ENCODE data around the gene NUDT1. TPM values are rescaled to one million over a fixed set of nuclear protein-coding genes. Genes with fewer than 3 reads are reported as not detected.

Gene NUDT1
- total RNA-seq, 1 experiment from 2014 or later, result 27.2 TPM

GRCh38 chr7:2200584-2200980, 41.4 kb upstream of the NUDT1 start:
- BruUV-seq (replicated peaks), result no TSS peak
- CTCF ChIA-PET, result interaction anchor here (1.3 kb wide), 1 partner anchor 9 kb away, joined by 5 read pairs; no protein-coding TSS in a partner anchor
- H3K27me3 Mint-ChIP-seq (ENCODE audit: insufficient read depth, unreplicated experiment), result no peaks in the 10 kb centered on the region
- POLR2A ChIA-PET, result no interaction called here
- H3K4me1 Mint-ChIP-seq (ENCODE audit: insufficient read depth, unreplicated experiment), result no peaks in the 10 kb centered on the region
- DNase-seq (ENCODE audit: unreplicated experiment), result no peak
- H3K36me3 Mint-ChIP-seq (ENCODE audit: insufficient read depth, unreplicated experiment), result peaks cover 16% of the 10 kb centered on the region
- no peak overlapping the region for H3K27ac Mint-ChIP-seq (ENCODE audit: low read depth, unreplicated experiment)
- H3K4me3 Mint-ChIP-seq (ENCODE audit: unreplicated experiment), result no peak overlapping the region
- H3K9me3 Mint-ChIP-seq (ENCODE audit: unreplicated experiment), result no peaks in the 10 kb centered on the region
- TF ChIP-seq, protein P1, sequence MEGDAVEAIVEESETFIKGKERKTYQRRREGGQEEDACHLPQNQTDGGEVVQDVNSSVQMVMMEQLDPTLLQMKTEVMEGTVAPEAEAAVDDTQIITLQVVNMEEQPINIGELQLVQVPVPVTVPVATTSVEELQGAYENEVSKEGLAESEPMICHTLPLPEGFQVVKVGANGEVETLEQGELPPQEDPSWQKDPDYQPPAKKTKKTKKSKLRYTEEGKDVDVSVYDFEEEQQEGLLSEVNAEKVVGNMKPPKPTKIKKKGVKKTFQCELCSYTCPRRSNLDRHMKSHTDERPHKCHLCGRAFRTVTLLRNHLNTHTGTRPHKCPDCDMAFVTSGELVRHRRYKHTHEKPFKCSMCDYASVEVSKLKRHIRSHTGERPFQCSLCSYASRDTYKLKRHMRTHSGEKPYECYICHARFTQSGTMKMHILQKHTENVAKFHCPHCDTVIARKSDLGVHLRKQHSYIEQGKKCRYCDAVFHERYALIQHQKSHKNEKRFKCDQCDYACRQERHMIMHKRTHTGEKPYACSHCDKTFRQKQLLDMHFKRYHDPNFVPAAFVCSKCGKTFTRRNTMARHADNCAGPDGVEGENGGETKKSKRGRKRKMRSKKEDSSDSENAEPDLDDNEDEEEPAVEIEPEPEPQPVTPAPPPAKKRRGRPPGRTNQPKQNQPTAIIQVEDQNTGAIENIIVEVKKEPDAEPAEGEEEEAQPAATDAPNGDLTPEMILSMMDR (IDR thresholded peaks at IDR 0.05; ENCODE audit: unreplicated experiment), result no peak
- intact Hi-C loops (cut with micrococcal nuclease), result loop anchor here (10.0 kb wide), 1 partner anchor 536 kb away; no protein-coding TSS in a partner anchor

GRCh38 chr7:2201128-2201527, 40.9 kb upstream of the NUDT1 start:
- intact Hi-C loops (cut with micrococcal nuclease), result loop anchor here (10.0 kb wide), 1 partner anchor 536 kb away; no protein-coding TSS in a partner anchor
- no peak overlapping the region for H3K4me3 Mint-ChIP-seq (ENCODE audit: unreplicated experiment)
- no peaks in the 10 kb centered on the region for H3K9me3 Mint-ChIP-seq (ENCODE audit: unreplicated experiment)
- ChIA-PET CTCF (interaction anchor here (0.6 to 1.3 kb wide), 2 partner anchors 8 to 1956 kb away, joined by 3 to 5 read pairs; no protein-coding TSS in a partner anchor), POLR2A (interaction anchor here (1.3 kb wide), 1 partner anchor 14 kb away, joined by 3 read pairs; no protein-coding TSS in a partner anchor)
- no peak for DNase-seq (ENCODE audit: unreplicated experiment)
- BruUV-seq (replicated peaks), result no TSS peak
- no peaks in the 10 kb centered on the region for H3K27me3 Mint-ChIP-seq (ENCODE audit: insufficient read depth, unreplicated experiment)
- TF ChIP-seq, protein P1 (IDR thresholded peaks at IDR 0.05; ENCODE audit: unreplicated experiment), result no peak
- H3K4me1 Mint-ChIP-seq (ENCODE audit: insufficient read depth, unreplicated experiment), result no peaks in the 10 kb centered on the region
- no peak overlapping the region for H3K27ac Mint-ChIP-seq (ENCODE audit: low read depth, unreplicated experiment)
- H3K36me3 Mint-ChIP-seq (ENCODE audit: insufficient read depth, unreplicated experiment), result peaks cover 10% of the 10 kb centered on the region

- ChIA-PET CTCF (interaction anchor here (0.6 kb wide), 1 partner anchor 1956 kb away, joined by 3 read pairs; no protein-coding TSS in a partner anchor), POLR2A (interaction anchor here (0.6 to 1.3 kb wide), 2 partner anchors 13 to 528 kb away, joined by 3 read pairs; no protein-coding TSS in a partner anchor)
- Mint-ChIP-seq H3K9me3 (ENCODE audit: unreplicated experiment) (no peaks in the 10 kb centered on the region), H3K36me3 (ENCODE audit: insufficient read depth, unreplicated experiment) (peaks cover 15% of the 10 kb centered on the region), H3K27ac (ENCODE audit: low read depth, unreplicated experiment) (no peak overlapping the region), H3K4me1 (ENCODE audit: insufficient read depth, unreplicated experiment) (no peaks in the 10 kb centered on the region), H3K4me3 (ENCODE audit: unreplicated experiment) (no peak overlapping the region), H3K27me3 (ENCODE audit: insufficient read depth, unreplicated experiment) (no peaks in the 10 kb centered on the region)
- no peak for DNase-seq (ENCODE audit: unreplicated experiment)
- TF ChIP-seq, protein P1 (IDR thresholded peaks at IDR 0.05; ENCODE audit: unreplicated experiment), result no peak
- BruUV-seq (replicated peaks), result no TSS peak
- intact Hi-C loops (cut with micrococcal nuclease), result loop anchor here (10.0 kb wide), 1 partner anchor 537 kb away; no protein-coding TSS in a partner anchor
Measured at GRCh38 chr7:2201686-2202360, 40.2 kb upstream of the NUDT1 start.

GRCh38 chr7:2202361-2202761, 39.7 kb upstream of the NUDT1 start:
- POLR2A ChIA-PET, result interaction anchor here (1.3 kb wide), 1 partner anchor 12 kb away, joined by 3 read pairs; no protein-coding TSS in a partner anchor
- TF ChIP-seq, protein P1 (IDR thresholded peaks at IDR 0.05; ENCODE audit: unreplicated experiment), result no peak
- Mint-ChIP-seq H3K36me3 (ENCODE audit: insufficient read depth, unreplicated experiment) (peaks cover 15% of the 10 kb centered on the region), H3K27ac (ENCODE audit: low read depth, unreplicated experiment) (no peak overlapping the region), H3K27me3 (ENCODE audit: insufficient read depth, unreplicated experiment) (no peaks in the 10 kb centered on the region), H3K4me1 (ENCODE audit: insufficient read depth, unreplicated experiment) (no peaks in the 10 kb centered on the region), H3K4me3 (ENCODE audit: unreplicated experiment) (no peak overlapping the region), H3K9me3 (ENCODE audit: unreplicated experiment) (no peaks in the 10 kb centered on the region)
- BruUV-seq (replicated peaks), result no TSS peak
- CTCF ChIA-PET, result no interaction called here
- intact Hi-C loops (cut with micrococcal nuclease), result loop anchor here (10.0 kb wide), 1 partner anchor 538 kb away; no protein-coding TSS in a partner anchor
- DNase-seq (ENCODE audit: unreplicated experiment), result no peak

Data from MCF 10A (cell line).